WTC11 (cell line): ENCODE data around the gene SCNN1B.

Experiments used
- ATF1 ChIP-seq: sonication (generic); formaldehyde crosslinking; IDR thresholded peaks from 2 replicates; pipeline ENCODE4 v1.8.1; 2023; ENCODE audit warnings: mild to moderate bottlenecking, moderate library complexity, missing genetic modification reagents
- CTCF ChIP-seq: fragments of 200-600 bp; IDR thresholded peaks from 2 replicates; pipeline ENCODE4 v1.8.0; 2022; ENCODE audit warnings: antibody characterized with exemption
- MAX ChIP-seq: sonication (generic); formaldehyde crosslinking; IDR thresholded peaks from 2 replicates; pipeline ENCODE4 v1.8.0; 2022; ENCODE audit warnings: mild to moderate bottlenecking, missing genetic modification reagents
- NR2C2 ChIP-seq: sonication (generic); formaldehyde crosslinking; IDR thresholded peaks from 2 replicates; pipeline ENCODE4 v1.8.0; 2022; ENCODE audit warnings: mild to moderate bottlenecking, missing genetic modification reagents
- SP1 ChIP-seq: sonication (generic); formaldehyde crosslinking; conservative IDR thresholded peaks from 2 replicates; pipeline ENCODE4 v1.8.1; 2022; ENCODE audit warnings: missing genetic modification reagents
- TEAD4 ChIP-seq: sonication (generic); formaldehyde crosslinking; IDR thresholded peaks from 2 replicates; pipeline ENCODE4 v1.8.0; 2022; ENCODE audit warnings: mild to moderate bottlenecking, missing genetic modification reagents
- ZBTB43 ChIP-seq: sonication (generic); formaldehyde crosslinking; IDR thresholded peaks from 2 replicates; pipeline ENCODE4 v1.8.1; 2023; ENCODE audit warnings: mild to moderate bottlenecking, missing genetic modification reagents
- TF ChIP-seq, protein P1 (sequence below): fragments of 250-450 bp; sonication (Bioruptor Pico); conservative IDR thresholded peaks from 2 replicates; pipeline ENCODE4 v1.9.0; 2021; ENCODE audit warnings: mild to moderate bottlenecking
- TF ChIP-seq, protein P2 (sequence below): sonication (generic); formaldehyde crosslinking; conservative IDR thresholded peaks from 2 replicates; pipeline ENCODE4 v1.8.1; 2023; ENCODE audit warnings: mild to moderate bottlenecking, low read depth, missing genetic modification reagents, moderate library complexity
- TF ChIP-seq, protein P3 (sequence below): sonication (generic); formaldehyde crosslinking; IDR thresholded peaks from 2 replicates; pipeline ENCODE4 v1.8.0; 2022; ENCODE audit warnings: mild to moderate bottlenecking, missing genetic modification reagents
- TF ChIP-seq, protein P4 (sequence below): fragments of 250-450 bp; sonication (Bioruptor Pico); IDR thresholded peaks from 2 replicates; pipeline ENCODE4 v2.1.2; 2022; ENCODE audit warnings: mild to moderate bottlenecking, moderate library complexity
- TF ChIP-seq, protein P5 (sequence below): sonication (generic); formaldehyde crosslinking; conservative IDR thresholded peaks from 2 replicates; pipeline ENCODE4 v1.8.1; 2022; ENCODE audit warnings: mild to moderate bottlenecking, missing genetic modification reagents

- TF ChIP-seq CTCF = no peak
- TF ChIP-seq, protein P1, sequence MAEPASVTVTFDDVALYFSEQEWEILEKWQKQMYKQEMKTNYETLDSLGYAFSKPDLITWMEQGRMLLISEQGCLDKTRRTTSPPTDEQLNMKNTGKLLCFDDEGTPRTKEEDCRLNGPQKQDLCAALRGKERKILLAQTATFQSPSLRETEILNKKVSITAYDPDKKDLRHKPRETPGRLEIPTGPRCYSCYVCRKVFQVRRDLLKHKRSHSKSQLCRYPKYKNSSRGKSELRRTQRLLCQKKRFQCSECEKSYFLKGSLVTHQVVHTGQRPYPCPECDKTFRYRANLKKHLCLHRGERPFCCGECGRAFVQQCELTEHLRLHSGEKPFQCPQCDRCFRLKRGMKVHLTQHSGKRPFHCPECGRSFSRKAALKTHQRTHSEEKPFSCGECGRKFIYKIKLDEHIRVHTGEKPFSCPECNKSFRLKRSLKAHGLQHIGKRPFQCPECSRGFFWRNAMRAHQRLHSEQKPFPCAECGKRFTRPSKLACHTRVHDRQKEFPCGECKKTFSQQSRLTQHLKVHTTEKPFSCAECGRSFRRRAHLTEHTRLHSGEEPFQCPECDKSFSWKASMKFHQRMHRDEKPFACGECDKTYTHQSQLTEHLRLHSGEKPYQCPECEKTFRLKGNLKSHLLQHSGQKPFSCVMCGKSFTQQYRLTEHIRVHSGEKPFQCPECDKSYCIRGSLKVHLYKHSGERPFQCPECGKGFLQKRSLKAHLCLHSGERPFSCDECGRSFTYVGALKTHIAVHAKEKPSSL (CRISPR knock-in tag) = no peak
- TF ChIP-seq, protein P2, sequence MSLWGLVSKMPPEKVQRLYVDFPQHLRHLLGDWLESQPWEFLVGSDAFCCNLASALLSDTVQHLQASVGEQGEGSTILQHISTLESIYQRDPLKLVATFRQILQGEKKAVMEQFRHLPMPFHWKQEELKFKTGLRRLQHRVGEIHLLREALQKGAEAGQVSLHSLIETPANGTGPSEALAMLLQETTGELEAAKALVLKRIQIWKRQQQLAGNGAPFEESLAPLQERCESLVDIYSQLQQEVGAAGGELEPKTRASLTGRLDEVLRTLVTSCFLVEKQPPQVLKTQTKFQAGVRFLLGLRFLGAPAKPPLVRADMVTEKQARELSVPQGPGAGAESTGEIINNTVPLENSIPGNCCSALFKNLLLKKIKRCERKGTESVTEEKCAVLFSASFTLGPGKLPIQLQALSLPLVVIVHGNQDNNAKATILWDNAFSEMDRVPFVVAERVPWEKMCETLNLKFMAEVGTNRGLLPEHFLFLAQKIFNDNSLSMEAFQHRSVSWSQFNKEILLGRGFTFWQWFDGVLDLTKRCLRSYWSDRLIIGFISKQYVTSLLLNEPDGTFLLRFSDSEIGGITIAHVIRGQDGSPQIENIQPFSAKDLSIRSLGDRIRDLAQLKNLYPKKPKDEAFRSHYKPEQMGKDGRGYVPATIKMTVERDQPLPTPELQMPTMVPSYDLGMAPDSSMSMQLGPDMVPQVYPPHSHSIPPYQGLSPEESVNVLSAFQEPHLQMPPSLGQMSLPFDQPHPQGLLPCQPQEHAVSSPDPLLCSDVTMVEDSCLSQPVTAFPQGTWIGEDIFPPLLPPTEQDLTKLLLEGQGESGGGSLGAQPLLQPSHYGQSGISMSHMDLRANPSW (CRISPR knock-in tag) = no peak
- TF ChIP-seq, protein P3, sequence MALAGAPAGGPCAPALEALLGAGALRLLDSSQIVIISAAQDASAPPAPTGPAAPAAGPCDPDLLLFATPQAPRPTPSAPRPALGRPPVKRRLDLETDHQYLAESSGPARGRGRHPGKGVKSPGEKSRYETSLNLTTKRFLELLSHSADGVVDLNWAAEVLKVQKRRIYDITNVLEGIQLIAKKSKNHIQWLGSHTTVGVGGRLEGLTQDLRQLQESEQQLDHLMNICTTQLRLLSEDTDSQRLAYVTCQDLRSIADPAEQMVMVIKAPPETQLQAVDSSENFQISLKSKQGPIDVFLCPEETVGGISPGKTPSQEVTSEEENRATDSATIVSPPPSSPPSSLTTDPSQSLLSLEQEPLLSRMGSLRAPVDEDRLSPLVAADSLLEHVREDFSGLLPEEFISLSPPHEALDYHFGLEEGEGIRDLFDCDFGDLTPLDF (CRISPR knock-in tag) = no peak
- TF ChIP-seq SP1 (CRISPR knock-in tag) = no peak
- TF ChIP-seq, protein P4, sequence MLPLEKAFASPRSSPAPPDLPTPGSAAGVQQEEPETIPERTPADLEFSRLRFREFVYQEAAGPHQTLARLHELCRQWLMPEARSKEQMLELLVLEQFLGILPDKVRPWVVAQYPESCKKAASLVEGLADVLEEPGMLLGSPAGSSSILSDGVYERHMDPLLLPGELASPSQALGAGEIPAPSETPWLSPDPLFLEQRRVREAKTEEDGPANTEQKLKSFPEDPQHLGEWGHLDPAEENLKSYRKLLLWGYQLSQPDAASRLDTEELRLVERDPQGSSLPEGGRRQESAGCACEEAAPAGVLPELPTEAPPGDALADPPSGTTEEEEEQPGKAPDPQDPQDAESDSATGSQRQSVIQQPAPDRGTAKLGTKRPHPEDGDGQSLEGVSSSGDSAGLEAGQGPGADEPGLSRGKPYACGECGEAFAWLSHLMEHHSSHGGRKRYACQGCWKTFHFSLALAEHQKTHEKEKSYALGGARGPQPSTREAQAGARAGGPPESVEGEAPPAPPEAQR (CRISPR knock-in tag) = no peak
- TF ChIP-seq ZBTB43 (CRISPR knock-in tag) = no peak
- TF ChIP-seq ATF1 (CRISPR knock-in tag) = no peak
- TF ChIP-seq, protein P5, sequence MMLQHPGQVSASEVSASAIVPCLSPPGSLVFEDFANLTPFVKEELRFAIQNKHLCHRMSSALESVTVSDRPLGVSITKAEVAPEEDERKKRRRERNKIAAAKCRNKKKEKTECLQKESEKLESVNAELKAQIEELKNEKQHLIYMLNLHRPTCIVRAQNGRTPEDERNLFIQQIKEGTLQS (CRISPR knock-in tag) = no peak
- no peak for TF ChIP-seq NR2C2 (CRISPR knock-in tag)
- no peak for TF ChIP-seq MAX (CRISPR knock-in tag)
- no peak for TF ChIP-seq TEAD4 (CRISPR knock-in tag)
Measured at GRCh38 chr16:23256440-23256839, 45.7 kb upstream of the SCNN1B start.
